ENCODE data around the gene CMYA5. TPM values are rescaled to one million over a fixed set of nuclear protein-coding genes. Genes with fewer than 3 reads are reported as not detected.

Gene CMYA5
- total RNA-seq, 2 donors from 2014 or later: 1.6 to 5.6 TPM

GRCh38 chr5:79829260-79829659, 139.6 kb downstream of the CMYA5 start:
- ATAC-seq (ENCODE audit: insufficient number of reproducible peaks, low FRiP score, low read depth): no peak
- Histone ChIP-seq H3K27me3 (replicated peaks; ENCODE audit: insufficient read depth) (no peaks in the 10 kb centered on the region), H3K27ac (no peak overlapping the region), H3K36me3 (no peaks in the 10 kb centered on the region), H3K4me3 (no peak overlapping the region), H3K4me1 (ENCODE audit: control insufficient read depth in 1 of 2, low read depth in 2 of 2) (no peaks in the 10 kb centered on the region), H3K9me3 (no peaks in the 10 kb centered on the region)
- DNase-seq (ENCODE audit: low spot score): no peak
- no peak for TF ChIP-seq CTCF (IDR thresholded peaks at IDR 0.05)

GRCh38 chr5:79831381-79832309, 142.0 kb downstream of the CMYA5 start:
- Histone ChIP-seq H3K27ac (no peak overlapping the region), H3K9me3 (no peaks in the 10 kb centered on the region), H3K36me3 (no peaks in the 10 kb centered on the region), H3K4me1 (ENCODE audit: control insufficient read depth in 1 of 2, low read depth in 2 of 2) (no peaks in the 10 kb centered on the region), H3K27me3 (replicated peaks; ENCODE audit: insufficient read depth) (no peaks in the 10 kb centered on the region), H3K4me3 (no peak overlapping the region)
- TF ChIP-seq CTCF (IDR thresholded peaks at IDR 0.05): no peak
- DNase-seq (ENCODE audit: low spot score) (no peak), ATAC-seq (ENCODE audit: insufficient number of reproducible peaks, low FRiP score, low read depth) (no peak)

- DNase-seq (ENCODE audit: low spot score): no peak
- H3K27me3 ChIP-seq (replicated peaks; ENCODE audit: insufficient read depth): no peaks in the 10 kb centered on the region
- H3K36me3 ChIP-seq: no peaks in the 10 kb centered on the region
- TF ChIP-seq CTCF (IDR thresholded peaks at IDR 0.05): no peak
- no peaks in the 10 kb centered on the region for H3K9me3 ChIP-seq
- no peak overlapping the region for H3K4me3 ChIP-seq
- H3K4me1 ChIP-seq (ENCODE audit: control insufficient read depth in 1 of 2, low read depth in 2 of 2): no peaks in the 10 kb centered on the region
- ATAC-seq (ENCODE audit: insufficient number of reproducible peaks, low FRiP score, low read depth): no peak
- H3K27ac ChIP-seq: no peak overlapping the region
Measured at GRCh38 chr5:79832911-79833310, 143.3 kb downstream of the CMYA5 start.

- Histone ChIP-seq H3K4me1 (ENCODE audit: control insufficient read depth in 1 of 2, low read depth in 2 of 2) (no peaks in the 10 kb centered on the region), H3K4me3 (no peak overlapping the region), H3K27me3 (replicated peaks; ENCODE audit: insufficient read depth) (no peaks in the 10 kb centered on the region), H3K9me3 (no peaks in the 10 kb centered on the region), H3K27ac (no peak overlapping the region), H3K36me3 (no peaks in the 10 kb centered on the region)
- no peak for TF ChIP-seq CTCF (IDR thresholded peaks at IDR 0.05)
- DNase-seq (ENCODE audit: low spot score) (no peak), ATAC-seq (ENCODE audit: insufficient number of reproducible peaks, low FRiP score, low read depth) (no peak)
Measured at GRCh38 chr5:79834098-79834753, 144.6 kb downstream of the CMYA5 start.
